Activated CD4-positive, alpha-beta T cell treated with anti-CD3 and anti-CD28 coated beads for 36 hours (primary cell): ENCODE results near the gene BEX2. TPM values are rescaled to one million over a fixed set of nuclear protein-coding genes. Genes with fewer than 3 reads are reported as not detected.

Experiments used
- total RNA-seq, 2 experiments: library from RNA; stranded (reverse); gene quantifications; one replicate each; pipeline ENCODE4 v1.2.3, GENCODE V29; 2021

The BEX2 gene
- total RNA-seq, 2 experiments from 2014 or later, result 7.4 to 11.5 TPM

Other genes with a start within 250 kb of the BEX2 start
- under 1 TPM in 1 of 2 experiments, not detected in 1; 0.39 TPM for gene BEX1, start 246.8 kb downstream of the BEX2 start, total RNA-seq
- not detected for gene NXF3, start 217.8 kb downstream of the BEX2 start, total RNA-seq
- 10 to 100 TPM in 1 of 2 experiments, 1 to 10 TPM in 1; 9.9 to 10.0 TPM for gene BEX4, start 95.9 kb downstream of the BEX2 start, total RNA-seq
- gene TCEAL8, start 55.8 kb downstream of the BEX2 start, total RNA-seq, result 10 to 100 TPM; 36.0 to 46.6 TPM
- not detected for gene TCEAL5, start 34.2 kb downstream of the BEX2 start, total RNA-seq
- gene TCEAL7, start 19.2 kb upstream of the BEX2 start, total RNA-seq, result not detected
- gene TCEAL9, start 45.5 kb upstream of the BEX2 start, total RNA-seq, result 1 to 10 TPM; 1.5 to 2.3 TPM
- 10 to 100 TPM; 21.1 to 22.0 TPM for gene BEX3, start 65.5 kb upstream of the BEX2 start, total RNA-seq
- under 1 TPM; 0.12 to 0.18 TPM for gene RAB40A, start 208.5 kb upstream of the BEX2 start, total RNA-seq